ENCODE results near the gene UVSSA. TPM values are rescaled to one million over a fixed set of nuclear protein-coding genes. Genes with fewer than 3 reads are reported as not detected.
A peak's percentile ranks its signal among the peaks of the same experiment; 100 is the strongest.

UVSSA gene
- total RNA-seq, 1 donor from 2014 or later, result 6.5 TPM

GRCh38 chr4:1409491-1410425, 62.8 kb downstream of the UVSSA start:
- intact Hi-C loops (cut with DNase I), result no loop called here
- no peak for ATAC-seq
- no peak for DNase-seq (ENCODE audit: missing footprints)

GRCh38 chr4:1410491-1411325, 63.7 kb downstream of the UVSSA start:
- intact Hi-C loops (cut with DNase I), result no loop called here
- ATAC-seq (peak; percentile 69), DNase-seq (ENCODE audit: missing footprints) (no peak)

GRCh38 chr4:1411436-1412375, 64.7 kb downstream of the UVSSA start:
- DNase-seq (ENCODE audit: missing footprints) (no peak), ATAC-seq (no peak)
- intact Hi-C loops (cut with DNase I), result no loop called here

- ATAC-seq (no peak), DNase-seq (ENCODE audit: missing footprints) (no peak)
- intact Hi-C loops (cut with DNase I), result no loop called here
Measured at GRCh38 chr4:1412376-1413203, 65.6 kb downstream of the UVSSA start.

- intact Hi-C loops (cut with DNase I), result no loop called here
- ATAC-seq (no peak), DNase-seq (ENCODE audit: missing footprints) (no peak)
Measured at GRCh38 chr4:1413204-1413663, 66.2 kb downstream of the UVSSA start.

GRCh38 chr4:1413687-1414479, 66.9 kb downstream of the UVSSA start:
- intact Hi-C loops (cut with DNase I), result no loop called here
- ATAC-seq (no peak), DNase-seq (ENCODE audit: missing footprints) (no peak)

GRCh38 chr4:1414831-1415680, 68.0 kb downstream of the UVSSA start:
- DNase-seq (ENCODE audit: missing footprints) (no peak), ATAC-seq (no peak)

GRCh38 chr4:1415681-1415981, 68.6 kb downstream of the UVSSA start:
- intact Hi-C loops (cut with DNase I), result no loop called here
- DNase-seq (ENCODE audit: missing footprints) (no peak), ATAC-seq (no peak)

More at GRCh38 chr4:1414831-1415680, 68.0 kb downstream of the UVSSA start:
- intact Hi-C loops (cut with DNase I), result no loop called here

- ATAC-seq (no peak), DNase-seq (ENCODE audit: missing footprints) (no peak)
- intact Hi-C loops (cut with DNase I), result no loop called here
Measured at GRCh38 chr4:1416051-1416947, 69.3 kb downstream of the UVSSA start.

- ATAC-seq, result no peak
- intact Hi-C loops (cut with DNase I), result no loop called here
Measured at GRCh38 chr4:1416948-1417260, 69.9 kb downstream of the UVSSA start.

GRCh38 chr4:1417522-1418390, 70.7 kb downstream of the UVSSA start:
- intact Hi-C loops (cut with DNase I), result no loop called here
- ATAC-seq (no peak), DNase-seq (ENCODE audit: missing footprints) (no peak)

More at GRCh38 chr4:1416948-1417260, 69.9 kb downstream of the UVSSA start:
- no peak for DNase-seq (ENCODE audit: missing footprints)

- no peak for ATAC-seq
- no peak for DNase-seq (ENCODE audit: missing footprints)
- intact Hi-C loops (cut with DNase I), result no loop called here
Measured at GRCh38 chr4:1418494-1419285, 71.7 kb downstream of the UVSSA start.

- ATAC-seq (no peak), DNase-seq (ENCODE audit: missing footprints) (peak; percentile 39)
- intact Hi-C loops (cut with DNase I), result no loop called here
Measured at GRCh38 chr4:1419708-1420107, 72.7 kb downstream of the UVSSA start.

GRCh38 chr4:1421657-1422056, 74.6 kb downstream of the UVSSA start:
- intact Hi-C loops (cut with DNase I), result no loop called here
- ATAC-seq (no peak), DNase-seq (ENCODE audit: missing footprints) (no peak)
